ENCODE data around the gene RUFY1.
"Not testable (repeated sequence)": the region's sequence is repeated elsewhere in the genome, so short reads cannot be mapped to it uniquely, and the experiment has no call there.

The RUFY1 gene

GRCh38 chr5:179530069-179530998 lies 20.0 kb upstream of the RUFY1 start:
- TF ChIP-seq CTCF (IDR thresholded peaks at IDR 0.05; ENCODE audit: low read depth, low read length, missing control alignments): no peak
- H3K4me3 ChIP-seq (replicated peaks; ENCODE audit: low read depth, low read length): peak overlapping the region; percentile 16
- no peak for DNase-seq (ENCODE audit: extremely low read depth, low read depth)

GRCh38 chr5:179533024-179533423 lies 17.3 kb upstream of the RUFY1 start:
- no peak for TF ChIP-seq CTCF (IDR thresholded peaks at IDR 0.05; ENCODE audit: low read depth, low read length, missing control alignments)
- DNase-seq (ENCODE audit: extremely low read depth, low read depth): no peak
- no peak overlapping the region for H3K4me3 ChIP-seq (replicated peaks; ENCODE audit: low read depth, low read length)

- no peak for TF ChIP-seq CTCF (IDR thresholded peaks at IDR 0.05; ENCODE audit: low read depth, low read length, missing control alignments)
- no peak overlapping the region for H3K4me3 ChIP-seq (replicated peaks; ENCODE audit: low read depth, low read length)
- DNase-seq (ENCODE audit: extremely low read depth, low read depth): no peak
Measured at GRCh38 chr5:179533907-179534306, 16.4 kb upstream of the RUFY1 start.

GRCh38 chr5:179534431-179534830 lies 15.9 kb upstream of the RUFY1 start:
- no peak for DNase-seq (ENCODE audit: extremely low read depth, low read depth)

DNA sequence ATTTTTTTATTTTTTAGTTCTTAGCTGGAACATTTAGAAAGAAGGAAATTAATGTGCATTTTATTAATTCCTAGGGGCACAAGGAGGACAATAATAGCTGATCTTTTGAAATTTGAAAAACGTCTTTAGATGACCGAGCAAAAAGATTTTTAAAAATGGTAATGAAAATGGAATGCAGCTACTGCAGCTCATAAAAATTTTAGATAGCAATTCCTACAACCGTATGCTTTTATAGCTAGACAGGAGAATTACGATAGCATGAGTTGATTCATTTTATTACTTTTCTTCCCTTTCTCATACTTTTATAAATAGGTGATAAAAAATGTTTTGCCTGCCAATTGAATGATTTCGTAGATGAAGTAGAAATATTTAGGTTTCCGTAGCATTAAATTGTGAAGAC lies 13.7 kb upstream of the RUFY1 start:
- H3K4me3 ChIP-seq (replicated peaks; ENCODE audit: low read depth, low read length): no peak overlapping the region
- no peak for DNase-seq (ENCODE audit: extremely low read depth, low read depth)
- no peak for TF ChIP-seq CTCF (IDR thresholded peaks at IDR 0.05; ENCODE audit: low read depth, low read length, missing control alignments)

More at GRCh38 chr5:179534431-179534830, 15.9 kb upstream of the RUFY1 start:
- TF ChIP-seq CTCF (IDR thresholded peaks at IDR 0.05; ENCODE audit: low read depth, low read length, missing control alignments): no peak
- no peak overlapping the region for H3K4me3 ChIP-seq (replicated peaks; ENCODE audit: low read depth, low read length)

- H3K4me3 ChIP-seq (replicated peaks; ENCODE audit: low read depth, low read length): no peak overlapping the region
- no peak for DNase-seq (ENCODE audit: extremely low read depth, low read depth)
- no peak for TF ChIP-seq CTCF (IDR thresholded peaks at IDR 0.05; ENCODE audit: low read depth, low read length, missing control alignments)
Measured at GRCh38 chr5:179542170-179542569, 8.2 kb upstream of the RUFY1 start.

DNA sequence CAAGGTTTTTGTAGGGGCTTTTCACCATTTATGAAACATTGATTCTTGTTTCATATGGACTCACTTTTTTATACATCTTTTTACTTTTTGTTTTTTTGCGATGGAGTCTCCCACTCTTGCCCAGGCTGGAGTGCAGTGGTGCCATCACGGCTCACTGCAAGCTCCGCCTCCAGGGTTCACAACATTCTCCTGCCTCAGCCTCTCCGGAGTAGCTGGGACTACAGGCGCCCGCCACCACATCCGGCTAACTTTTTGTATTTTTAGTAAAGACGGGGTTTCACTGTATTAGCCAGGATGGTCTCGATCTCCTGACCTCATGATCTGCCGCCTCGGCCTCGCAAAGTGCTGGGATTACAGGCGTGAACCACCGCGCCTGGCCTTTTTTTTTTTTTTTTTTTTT lies 7.1 kb upstream of the RUFY1 start:
- not testable (repeated sequence) for DNase-seq (ENCODE audit: extremely low read depth, low read depth); H3K4me3 ChIP-seq (replicated peaks; ENCODE audit: low read depth, low read length)
